Stimulated activated CD8-positive, alpha-beta memory T cell treated with anti-CD3 and anti-CD28 coated beads, Interleukin-7, amount 100 ng/mL, for 24 hours (primary cell): ENCODE data around the gene RGL3.
"Not testable (repeated sequence)": the region's sequence is repeated elsewhere in the genome, so short reads cannot be mapped to it uniquely, and the experiment has no call there.

Experiments
- DNase-seq: peaks from one replicate; pipeline ENCODE4 v3.0.0-alpha.2; 2020; ENCODE audit warnings: low read depth

The RGL3 gene

GRCh38 chr19:11420429-11421370, 1.6 kb upstream of the RGL3 start:
- DNase-seq: no peak

GRCh38 chr19:11418094-11418548, 993 bp downstream of the RGL3 start:
- no peak for DNase-seq

- DNase-seq: no peak
Measured at GRCh38 chr19:11416346-11417052, 2.6 kb downstream of the RGL3 start.

GRCh38 chr19:11414544-11414943, 4.6 kb downstream of the RGL3 start:
- no peak for DNase-seq

- DNase-seq: no peak
Measured at GRCh38 chr19:11410682-11411081, 8.4 kb downstream of the RGL3 start.

GRCh38 chr19:11408591-11408990, 10.5 kb downstream of the RGL3 start:
- no peak for DNase-seq

- DNase-seq: not testable (repeated sequence)
Measured at GRCh38 chr19:11406703-11407236, 12.3 kb downstream of the RGL3 start.

GRCh38 chr19:11405846-11406643, 13.1 kb downstream of the RGL3 start:
- no peak for DNase-seq

GRCh38 chr19:11404588-11405222, 14.4 kb downstream of the RGL3 start:
- no peak for DNase-seq

GRCh38 chr19:11401808-11402543, 17.1 kb downstream of the RGL3 start:
- no peak for DNase-seq

GRCh38 chr19:11400798-11401197, 18.3 kb downstream of the RGL3 start:
- no peak for DNase-seq

- DNase-seq: no peak
Measured at GRCh38 chr19:11399667-11400066, 19.4 kb downstream of the RGL3 start.

- no peak for DNase-seq
Measured at GRCh38 chr19:11397089-11397610, 22.0 kb downstream of the RGL3 start.

- no peak for DNase-seq
Measured at GRCh38 chr19:11390933-11391680, 28.0 kb downstream of the RGL3 start.

- no peak for DNase-seq
Measured at GRCh38 chr19:11390359-11390758, 28.8 kb downstream of the RGL3 start.

GRCh38 chr19:11387162-11388034, 31.7 kb downstream of the RGL3 start:
- no peak for DNase-seq

- no peak for DNase-seq
Measured at GRCh38 chr19:11384778-11385129, 34.4 kb downstream of the RGL3 start.

- no peak for DNase-seq
Measured at GRCh38 chr19:11383706-11384048, 35.4 kb downstream of the RGL3 start.
